Measurements from ENCODE around the gene MUTYH.

Gene MUTYH

GRCh38 chr1:45321444-45321843 is 18.8 kb downstream of the MUTYH start:
- DNase-seq (ENCODE audit: low spot score), result no peak
- H4K91ac ChIP-seq (ENCODE audit: low read depth, low read length, poor library complexity), result no peak overlapping the region
- WGBS, 2 donors (ENCODE audit: extremely low coverage in 2 of 2, insufficient read length in 2 of 2, insufficient replicate concordance in 1 of 2), result no CpG with 5 or more reads among the region's 5 CpGs

GRCh38 chr1:45319761-45320160 is 20.5 kb downstream of the MUTYH start:
- no peak overlapping the region for H3K23ac ChIP-seq (ENCODE audit: low read depth, low read length, poor library complexity)
- peaks cover 0 to 5% of the 10 kb centered on the region in 2 donors for H3K9me3 ChIP-seq (replicated peaks in 1 of 2; ENCODE audit: control insufficient read depth in 2 of 2, insufficient read depth in 1 of 2, low read depth in 1 of 2, low read length in 2 of 2)
- no peak overlapping the region for H3K18ac ChIP-seq (ENCODE audit: low read length)
- no peaks in the 10 kb centered on the region for H3K79me1 ChIP-seq (ENCODE audit: low read depth, low read length)
- no peak overlapping the region for H3K4me2 ChIP-seq (ENCODE audit: insufficient read depth, low read length, poor library complexity, severe bottlenecking)
- H2BK12ac ChIP-seq (ENCODE audit: low read length), result no peak overlapping the region
- no peak overlapping the region for H3K9ac ChIP-seq (ENCODE audit: low read depth, low read length, poor library complexity)
- H3K4me1 ChIP-seq (ENCODE audit: control insufficient read depth in 2 of 2, insufficient read depth in 1 of 2, low read depth in 1 of 2, low read length in 2 of 2), result peaks cover 0 to 5% of the 10 kb centered on the region in 2 donors
- no peak overlapping the region for H2BK120ac ChIP-seq (ENCODE audit: low read depth, low read length)
- no peak overlapping the region for H3K14ac ChIP-seq (ENCODE audit: low read length)
- no peak overlapping the region for H4K91ac ChIP-seq (ENCODE audit: low read depth, low read length, poor library complexity)
- H3K4ac ChIP-seq (ENCODE audit: low read length), result no peak overlapping the region
- H3K36me3 ChIP-seq (replicated peaks in 1 of 2; ENCODE audit: control insufficient read depth in 2 of 2, insufficient read depth in 2 of 2, low read length in 2 of 2), result no peaks in the 10 kb centered on the region
- no peak overlapping the region for H2AK5ac ChIP-seq (ENCODE audit: low read depth, low read length)
- DNase-seq (ENCODE audit: low spot score), result no peak
- H2BK15ac ChIP-seq (ENCODE audit: low read length), result no peak overlapping the region
- H2AFZ ChIP-seq (ENCODE audit: low read length), result peak overlapping the region; percentile 66
- WGBS, 2 donors (ENCODE audit: extremely low coverage in 2 of 2, insufficient read length in 2 of 2, insufficient replicate concordance in 1 of 2), result no CpG with 5 or more reads among the region's 4 CpGs
- no peak overlapping the region for H4K8ac ChIP-seq (ENCODE audit: low read depth, low read length)
- no peak overlapping the region for H2BK5ac ChIP-seq (ENCODE audit: low read length)
- no peaks in the 10 kb centered on the region for H3K27me3 ChIP-seq (ENCODE audit: control insufficient read depth in 3 of 3, insufficient read depth in 3 of 3, low read depth in 1 of 3, low read length in 3 of 3)
- no peak overlapping the region for H3K4me3 ChIP-seq (ENCODE audit: low read length in 2 of 2)
- H3K27ac ChIP-seq (replicated peaks; ENCODE audit: low read length), result no peak overlapping the region

More at GRCh38 chr1:45321444-45321843, 18.8 kb downstream of the MUTYH start:
- H3K14ac ChIP-seq (ENCODE audit: low read length), result no peak overlapping the region
- no peak overlapping the region for H3K4me3 ChIP-seq (ENCODE audit: low read length in 2 of 2)
- H3K4me2 ChIP-seq (ENCODE audit: insufficient read depth, low read length, poor library complexity, severe bottlenecking), result no peak overlapping the region
- H3K23ac ChIP-seq (ENCODE audit: low read depth, low read length, poor library complexity), result no peak overlapping the region
- H3K4me1 ChIP-seq (ENCODE audit: control insufficient read depth in 2 of 2, insufficient read depth in 1 of 2, low read depth in 1 of 2, low read length in 2 of 2), result peaks cover 0 to 9% of the 10 kb centered on the region in 2 donors
- peaks cover 0 to 5% of the 10 kb centered on the region in 2 donors for H3K9me3 ChIP-seq (replicated peaks in 1 of 2; ENCODE audit: control insufficient read depth in 2 of 2, insufficient read depth in 1 of 2, low read depth in 1 of 2, low read length in 2 of 2)
- H2BK120ac ChIP-seq (ENCODE audit: low read depth, low read length), result no peak overlapping the region
- H3K36me3 ChIP-seq (replicated peaks in 1 of 2; ENCODE audit: control insufficient read depth in 2 of 2, insufficient read depth in 2 of 2, low read length in 2 of 2), result peaks cover 0 to 2% of the 10 kb centered on the region in 2 donors
- H2BK15ac ChIP-seq (ENCODE audit: low read length), result no peak overlapping the region
- H2AK5ac ChIP-seq (ENCODE audit: low read depth, low read length), result no peak overlapping the region
- H2BK12ac ChIP-seq (ENCODE audit: low read length), result no peak overlapping the region
- H3K18ac ChIP-seq (ENCODE audit: low read length), result no peak overlapping the region
- H4K8ac ChIP-seq (ENCODE audit: low read depth, low read length), result no peak overlapping the region
- H3K4ac ChIP-seq (ENCODE audit: low read length), result no peak overlapping the region
- H2BK5ac ChIP-seq (ENCODE audit: low read length), result no peak overlapping the region
- H3K9ac ChIP-seq (ENCODE audit: low read depth, low read length, poor library complexity), result no peak overlapping the region
- no peaks in the 10 kb centered on the region for H3K79me1 ChIP-seq (ENCODE audit: low read depth, low read length)
- no peaks in the 10 kb centered on the region for H3K27me3 ChIP-seq (ENCODE audit: control insufficient read depth in 3 of 3, insufficient read depth in 3 of 3, low read depth in 1 of 3, low read length in 3 of 3)
- H2AFZ ChIP-seq (ENCODE audit: low read length), result no peak overlapping the region
- H3K27ac ChIP-seq (replicated peaks; ENCODE audit: low read length), result no peak overlapping the region

DNA sequence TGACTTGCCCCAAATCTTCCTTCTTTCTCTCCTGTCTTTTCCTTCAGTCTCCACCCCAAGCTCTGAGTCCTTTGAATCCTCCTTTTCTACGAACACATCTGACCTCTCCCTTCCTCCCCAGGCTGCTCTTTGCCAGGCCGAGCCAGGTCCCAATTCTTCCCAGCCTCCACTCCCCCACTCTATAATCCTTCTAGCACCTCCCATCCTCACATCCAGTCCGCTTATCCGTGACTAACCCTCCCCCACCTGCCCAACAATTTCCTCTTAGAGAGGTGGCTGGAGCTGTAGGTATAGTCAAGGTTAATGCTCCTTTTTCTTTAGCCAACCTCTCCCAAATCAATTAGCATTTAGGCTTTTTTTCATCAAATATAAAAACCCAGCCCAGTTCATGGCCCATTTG is 23.1 kb downstream of the MUTYH start:
- no peak overlapping the region for H3K4ac ChIP-seq (ENCODE audit: low read length)
- no peaks in the 10 kb centered on the region for H3K36me3 ChIP-seq (replicated peaks in 1 of 2; ENCODE audit: control insufficient read depth in 2 of 2, insufficient read depth in 2 of 2, low read length in 2 of 2)
- H3K4me2 ChIP-seq (ENCODE audit: insufficient read depth, low read length, poor library complexity, severe bottlenecking), result no peak overlapping the region
- H3K4me3 ChIP-seq (ENCODE audit: low read length in 2 of 2), result no peak overlapping the region
- H2AK5ac ChIP-seq (ENCODE audit: low read depth, low read length), result no peak overlapping the region
- no peak overlapping the region for H3K18ac ChIP-seq (ENCODE audit: low read length)
- no CpG with 5 or more reads among the region's 4 CpGs for WGBS, 2 donors (ENCODE audit: extremely low coverage in 2 of 2, insufficient read length in 2 of 2, insufficient replicate concordance in 1 of 2)
- H2BK120ac ChIP-seq (ENCODE audit: low read depth, low read length), result no peak overlapping the region
- no peak overlapping the region for H3K14ac ChIP-seq (ENCODE audit: low read length)
- peak overlapping the region; percentile 30 for H4K91ac ChIP-seq (ENCODE audit: low read depth, low read length, poor library complexity)
- no peak overlapping the region for H2AFZ ChIP-seq (ENCODE audit: low read length)
- no peak overlapping the region for H3K9ac ChIP-seq (ENCODE audit: low read depth, low read length, poor library complexity)
- H3K4me1 ChIP-seq (ENCODE audit: control insufficient read depth in 2 of 2, insufficient read depth in 1 of 2, low read depth in 1 of 2, low read length in 2 of 2), result peaks cover 0 to 5% of the 10 kb centered on the region in 2 donors
- no peak overlapping the region for H2BK5ac ChIP-seq (ENCODE audit: low read length)
- no peak overlapping the region for H3K23ac ChIP-seq (ENCODE audit: low read depth, low read length, poor library complexity)
- no peak overlapping the region for H3K27ac ChIP-seq (replicated peaks; ENCODE audit: low read length)
- no peak overlapping the region for H4K8ac ChIP-seq (ENCODE audit: low read depth, low read length)
- H2BK12ac ChIP-seq (ENCODE audit: low read length), result no peak overlapping the region
- DNase-seq (ENCODE audit: low spot score), result no peak
- no peaks in the 10 kb centered on the region for H3K9me3 ChIP-seq (replicated peaks in 1 of 2; ENCODE audit: control insufficient read depth in 2 of 2, insufficient read depth in 1 of 2, low read depth in 1 of 2, low read length in 2 of 2)
- no peaks in the 10 kb centered on the region for H3K27me3 ChIP-seq (ENCODE audit: control insufficient read depth in 3 of 3, insufficient read depth in 3 of 3, low read depth in 1 of 3, low read length in 3 of 3)
- no peak overlapping the region for H2BK15ac ChIP-seq (ENCODE audit: low read length)
- H3K79me1 ChIP-seq (ENCODE audit: low read depth, low read length), result no peaks in the 10 kb centered on the region

DNA sequence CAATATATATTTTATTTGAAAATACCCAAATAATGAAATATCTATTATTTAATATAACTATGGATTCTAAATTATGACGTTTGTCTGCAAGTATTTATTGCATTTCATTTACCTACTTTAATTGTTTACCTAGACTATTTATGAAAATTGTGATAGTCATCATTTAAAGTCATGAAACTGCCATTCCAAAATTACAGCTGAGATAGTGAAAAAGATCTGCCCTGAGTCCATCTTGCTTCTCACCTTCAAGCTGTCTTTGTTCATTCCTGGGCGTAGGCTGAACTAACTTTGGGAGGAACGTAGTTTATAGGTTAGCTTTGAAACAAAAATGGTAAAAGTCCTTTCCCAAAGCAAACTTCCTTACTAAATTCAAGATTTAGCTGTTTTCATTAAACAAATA is 26.0 kb downstream of the MUTYH start:
- no peak for DNase-seq (ENCODE audit: low spot score)
- no peak overlapping the region for H2BK5ac ChIP-seq (ENCODE audit: low read length)
- H3K4me3 ChIP-seq (ENCODE audit: low read length in 2 of 2), result no peak overlapping the region
- H3K27me3 ChIP-seq (ENCODE audit: control insufficient read depth in 3 of 3, insufficient read depth in 3 of 3, low read depth in 1 of 3, low read length in 3 of 3), result no peaks in the 10 kb centered on the region
- no CpG with 5 or more reads among the region's 3 CpGs for WGBS, 2 donors (ENCODE audit: extremely low coverage in 2 of 2, insufficient read length in 2 of 2, insufficient replicate concordance in 1 of 2)
- no peak overlapping the region for H3K27ac ChIP-seq (replicated peaks; ENCODE audit: low read length)
- H4K91ac ChIP-seq (ENCODE audit: low read depth, low read length, poor library complexity), result no peak overlapping the region
- no peak overlapping the region for H3K14ac ChIP-seq (ENCODE audit: low read length)
- H2AFZ ChIP-seq (ENCODE audit: low read length), result no peak overlapping the region
- H2AK5ac ChIP-seq (ENCODE audit: low read depth, low read length), result no peak overlapping the region
- H2BK15ac ChIP-seq (ENCODE audit: low read length), result no peak overlapping the region
- H3K79me1 ChIP-seq (ENCODE audit: low read depth, low read length), result no peaks in the 10 kb centered on the region
- H3K4me1 ChIP-seq (ENCODE audit: control insufficient read depth in 2 of 2, insufficient read depth in 1 of 2, low read depth in 1 of 2, low read length in 2 of 2), result peaks cover 0 to 5% of the 10 kb centered on the region in 2 donors
- H2BK12ac ChIP-seq (ENCODE audit: low read length), result no peak overlapping the region
- no peak overlapping the region for H3K4ac ChIP-seq (ENCODE audit: low read length)
- no peak overlapping the region for H2BK120ac ChIP-seq (ENCODE audit: low read depth, low read length)
- no peak overlapping the region for H3K23ac ChIP-seq (ENCODE audit: low read depth, low read length, poor library complexity)
- no peak overlapping the region for H3K4me2 ChIP-seq (ENCODE audit: insufficient read depth, low read length, poor library complexity, severe bottlenecking)
- H3K9me3 ChIP-seq (replicated peaks in 1 of 2; ENCODE audit: control insufficient read depth in 2 of 2, insufficient read depth in 1 of 2, low read depth in 1 of 2, low read length in 2 of 2), result no peaks in the 10 kb centered on the region
- no peak overlapping the region for H4K8ac ChIP-seq (ENCODE audit: low read depth, low read length)
- no peak overlapping the region for H3K18ac ChIP-seq (ENCODE audit: low read length)
- H3K36me3 ChIP-seq (replicated peaks in 1 of 2; ENCODE audit: control insufficient read depth in 2 of 2, insufficient read depth in 2 of 2, low read length in 2 of 2), result no peaks in the 10 kb centered on the region
- no peak overlapping the region for H3K9ac ChIP-seq (ENCODE audit: low read depth, low read length, poor library complexity)

All from neuronal stem cell (in vitro differentiated cells).